Measurements from ENCODE around the gene TNF. TPM values are rescaled to one million over a fixed set of nuclear protein-coding genes. Genes with fewer than 3 reads are reported as not detected.

The TNF gene
- total and polyA plus RNA-seq, 2 of the 13 experiments (the other 11 are each of a cell fraction or from before 2014, with no cell fraction given), result not detected

DNA sequence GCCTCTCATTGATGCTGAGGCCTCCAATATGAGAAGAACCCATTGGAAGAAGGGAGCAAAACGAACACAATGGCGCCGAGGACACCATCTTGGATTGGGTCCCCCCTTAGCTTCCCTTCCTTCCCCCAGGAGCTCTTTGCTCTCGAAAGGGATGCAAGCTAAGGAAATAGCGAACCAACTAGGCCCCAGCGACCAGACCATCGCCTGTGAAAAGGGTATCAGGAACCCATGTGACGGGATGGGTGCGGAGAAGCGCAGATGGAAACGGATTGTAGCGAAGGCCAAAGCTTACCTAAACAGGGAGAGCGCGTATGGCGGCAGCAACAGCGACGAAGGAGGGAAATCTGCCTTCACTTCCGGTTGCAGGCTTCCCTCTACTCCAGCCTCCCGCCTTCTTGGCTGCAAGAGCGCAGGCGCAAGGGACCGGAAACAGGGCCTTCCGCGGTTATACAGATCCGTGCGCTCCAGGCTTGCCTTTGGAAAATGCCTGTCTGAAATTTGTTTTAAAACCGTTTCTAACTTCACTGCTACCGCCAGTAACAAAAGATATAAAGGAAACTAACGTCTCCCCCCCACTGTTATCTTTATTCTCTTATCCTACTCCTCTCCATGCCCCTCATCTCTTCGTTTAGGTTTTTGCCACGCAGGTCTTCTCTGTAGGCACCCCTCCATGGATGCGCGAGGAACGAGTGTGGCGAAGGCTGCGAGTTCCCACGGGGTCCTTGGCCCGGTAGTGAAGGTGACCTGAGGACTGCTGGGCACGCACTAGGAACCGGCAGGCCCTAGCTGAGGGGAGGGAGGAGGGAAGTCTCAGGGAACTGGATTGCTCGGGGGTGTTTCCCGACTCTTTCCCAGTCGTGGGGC, 33.5 kb upstream of the TNF start, which contains the start of gene DDX39B (continued):
- TF ChIP-seq GABPA (IDR thresholded peaks at IDR 0.05; ENCODE audit: low read depth, low read length), result peak; percentile 82
- TF ChIP-seq GABPA (CRISPR knock-in tag; IDR thresholded peaks at IDR 0.05; ENCODE audit: low read depth), result peak; percentile 97
- peak; percentile 54; the same call in 1 of the 2 replicates for TF ChIP-seq HCFC1 (IDR thresholded peaks at IDR 0.05; ENCODE audit: low read depth, low read length)
- peak; percentile 63 for TF ChIP-seq ISL2 (CRISPR knock-in tag; IDR thresholded peaks at IDR 0.05)
- TF ChIP-seq GATA4 (IDR thresholded peaks at IDR 0.05; ENCODE audit: borderline replicate concordance, low read depth), result peak; percentile 50; the same call in 1 of the 2 replicates
- TF ChIP-seq ZNF570 (CRISPR knock-in tag; IDR thresholded peaks at IDR 0.05; ENCODE audit: borderline replicate concordance), result 0 out of 2 replicates have a peak, but pooled peaks have one; percentile 38
- TF ChIP-seq ZNF101 (CRISPR knock-in tag; IDR thresholded peaks at IDR 0.05; ENCODE audit: borderline replicate concordance, low read depth), result no peak; the same call in 1 of the 2 replicates
- no peak for TF ChIP-seq CEBPZ (IDR thresholded peaks at IDR 0.05; ENCODE audit: low read length)
- peak; percentile 27 for TF ChIP-seq HNRNPLL (IDR thresholded peaks at IDR 0.05; ENCODE audit: low read depth, low read length, poor library complexity, severe bottlenecking)
- TF ChIP-seq RFXANK (CRISPR knock-in tag; IDR thresholded peaks at IDR 0.05), result no peak; the same call in 1 of the 2 replicates
- TF ChIP-seq ZNF761 (CRISPR knock-in tag; conservative IDR thresholded peaks at IDR 0.05), result no peak
- peak; percentile 97 for TF ChIP-seq ZNF878 (CRISPR knock-in tag; IDR thresholded peaks at IDR 0.05)
- TF ChIP-seq ZNF83 (CRISPR knock-in tag; IDR thresholded peaks at IDR 0.05; ENCODE audit: borderline replicate concordance), result peak; percentile 36
- peak; percentile 57; the same call in 1 of the 2 replicates for TF ChIP-seq ZNF777 (CRISPR knock-in tag; IDR thresholded peaks at IDR 0.05)
- TF ChIP-seq ZNF317 (CRISPR knock-in tag; IDR thresholded peaks at IDR 0.05), result peak; percentile 57; the same call in 1 of the 2 replicates
- 0 out of 2 replicates have a peak, but pooled peaks have one; percentile 48 for TF ChIP-seq PAWR (CRISPR knock-in tag; IDR thresholded peaks at IDR 0.05; ENCODE audit: borderline replicate concordance)
- peak; percentile 26 for TF ChIP-seq ZNF749 (CRISPR knock-in tag; IDR thresholded peaks at IDR 0.05; ENCODE audit: borderline replicate concordance)
- TF ChIP-seq ZNF143 (CRISPR knock-in tag; IDR thresholded peaks at IDR 0.05), result peak; percentile 67
- TF ChIP-seq POLR2AphosphoS2 (IDR thresholded peaks at IDR 0.05; ENCODE audit: low read depth, low read length), result peak; percentile 83
- peak; percentile 62; the same call in 1 of the 2 replicates for TF ChIP-seq TFE3 (CRISPR knock-in tag; IDR thresholded peaks at IDR 0.05)
- TF ChIP-seq SIX4 (CRISPR knock-in tag; IDR thresholded peaks at IDR 0.05), result peak; percentile 58
- no peak for TF ChIP-seq GPBP1L1 (CRISPR knock-in tag; IDR thresholded peaks at IDR 0.05)
- TF ChIP-seq PTBP1 (IDR thresholded peaks at IDR 0.05; ENCODE audit: low read depth, low read length, poor library complexity, severe bottlenecking), result no peak
- no peak for TF ChIP-seq SRSF4 (IDR thresholded peaks at IDR 0.05; ENCODE audit: low read depth, low read length, poor library complexity, severe bottlenecking)
